K562 (cell line): ENCODE measurements around the gene NOD2. TPM values are rescaled to one million over a fixed set of nuclear protein-coding genes. Genes with fewer than 3 reads are reported as not detected.
A peak's percentile ranks its signal among the peaks of the same experiment; 100 is the strongest.

Experiments used
- ATAC-seq: fragments of 200-7000 bp; cut with Tn5 transposase; 3 replicates; pipeline ENCODE4 v1.9.1; 2020; ENCODE audit warnings: moderate library complexity
- BruUV-seq: library from RNA; stranded (reverse); fragments of 400-500 nt; replicated peaks from 2 replicates; lab custom pipeline; 2021; lab: Mats Ljungman, UMichigan
- CTCF ChIA-PET: fragments of 300-600 bp; formaldehyde crosslinking; extraction: SDS; loops from one replicate; lab custom pipeline; 2021; ENCODE audit warnings: low intra/inter-chr PET ratio; lab: Yijun Ruan, JAX
- POLR2A ChIA-PET: fragments of 300-600, 350-650 bp; sonication (Branson Sonifier 250); formaldehyde crosslinking; extraction: SDS; loops from one replicate; lab custom pipeline; 2021; ENCODE audit warnings: antibody characterized with exemption, inconsistent platforms; lab: Yijun Ruan, JAX
- DNase-seq, 4 experiments: peaks; one replicate each; pipeline versions ENCODE4 v3.0.0 to v3.0.0-alpha.2; 2011 to 2018; ENCODE audit warnings: low spot score in 3 of 4, mixed read lengths in 3 of 4; ENCODE audit errors: extremely low read depth in 1 of 4
- FAIRE-seq: peaks from 2 replicates; lab custom pipeline; 2011; peaks lifted over from hg19 to GRCh38; lab: Jason Lieb, UNC
- H2AFZ ChIP-seq: 2 replicates; pipeline ENCODE4 v1.6.0; 2011; ENCODE audit warnings: low read depth, low read length, control low read depth, inconsistent platforms
- H3K27ac ChIP-seq: fragments of 200-600 bp; 3 replicates; pipeline ENCODE4 v1.8.0; 2011; ENCODE audit warnings: low read depth, mild to moderate bottlenecking, control low read depth, inconsistent platforms, low read length, moderate library complexity, mixed read lengths; ENCODE audit errors: extremely low read depth
- H3K27me3 ChIP-seq, 2 experiments: fragments of 300-600 bp in 1 of 2; 2 replicates in 1 of 2; 3 replicates in 1 of 2; pipeline versions ENCODE4 v1.6.0 to v1.8.0; 2011; ENCODE audit warnings: inconsistent platforms in 2 of 2, low read length in 2 of 2, mild to moderate bottlenecking in 1 of 2, mixed read lengths in 1 of 2, moderate library complexity in 1 of 2; ENCODE audit not compliant: control insufficient read depth in 2 of 2, insufficient read depth in 2 of 2
- H3K36me3 ChIP-seq: fragments of 300-600 bp; 3 replicates; pipeline ENCODE4 v1.8.0; 2011; ENCODE audit warnings: mild to moderate bottlenecking, low read length, inconsistent platforms; ENCODE audit not compliant: control insufficient read depth, insufficient read depth
- H3K4me1 ChIP-seq, 2 experiments: fragments of 200-600 bp in 1 of 2; replicated peaks in 1 of 2; 2 replicates in 1 of 2; 3 replicates in 1 of 2; pipeline versions ENCODE4 v1.5.1 to v1.8.0; 2011; ENCODE audit warnings: inconsistent platforms in 2 of 2, low read length in 2 of 2, mild to moderate bottlenecking in 1 of 2, mixed read lengths in 1 of 2, moderate library complexity in 1 of 2; ENCODE audit not compliant: control insufficient read depth in 2 of 2, insufficient read depth in 2 of 2
- H3K4me2 ChIP-seq: 2 replicates; pipeline ENCODE4 v1.6.1; 2011; ENCODE audit warnings: low read length, control low read depth, inconsistent platforms, mixed read lengths; ENCODE audit not compliant: insufficient read depth
- H3K4me3 ChIP-seq: fragments of 200-600 bp; sonication (generic), shearing (Covaris generic); 2 replicates; pipeline ENCODE4 v1.5.1; 2016; ENCODE audit warnings: control low read depth, inconsistent platforms
- H3K79me2 ChIP-seq: fragments of 200-600 bp; 3 replicates; pipeline ENCODE4 v1.8.0; 2011; ENCODE audit warnings: low read length, inconsistent platforms; ENCODE audit not compliant: control insufficient read depth, insufficient read depth
- H3K9ac ChIP-seq, 2 experiments: 2 replicates each; pipeline versions ENCODE4 v1.6.0 to v1.6.1; 2011; ENCODE audit warnings: low read depth in 2 of 2, low read length in 2 of 2, control low read depth in 1 of 2, inconsistent platforms in 1 of 2, mild to moderate bottlenecking in 1 of 2, mixed read lengths in 1 of 2; ENCODE audit not compliant: insufficient read depth in 1 of 2
- H3K9me1 ChIP-seq: one replicate; pipeline ENCODE4 v1.6.0; 2011; ENCODE audit warnings: inconsistent platforms, mild to moderate bottlenecking, low read length, moderate library complexity; ENCODE audit not compliant: control insufficient read depth, insufficient read depth
- H3K9me3 ChIP-seq: replicated peaks from 2 replicates; pipeline ENCODE4 v1.5.1; 2011; ENCODE audit warnings: low read depth, low read length, inconsistent platforms; ENCODE audit not compliant: control insufficient read depth, insufficient read depth
- H4K20me1 ChIP-seq: replicated peaks from 2 replicates; pipeline ENCODE4 v1.6.1; 2011; ENCODE audit warnings: low read length, inconsistent platforms, mixed read lengths; ENCODE audit not compliant: control insufficient read depth, insufficient read depth
- KLF13 ChIP-seq: fragments of 450-650 bp; IDR thresholded peaks from 2 replicates; pipeline ENCODE4 v1.6.1; 2016; ENCODE audit warnings: missing genetic modification characterization, low read depth, mild to moderate bottlenecking, missing compliant biosample characterization, moderate library complexity, borderline replicate concordance
- NFIX ChIP-seq: fragments of 250-450 bp; sonication (Bioruptor Pico); IDR thresholded peaks from 2 replicates; pipeline ENCODE4 v1.4.0; 2020; ENCODE audit warnings: low read depth, mild to moderate bottlenecking, moderate library complexity
- SAP30 ChIP-seq: fragments of 200-600 bp; sonication (generic); IDR thresholded peaks from 2 replicates; pipeline ENCODE4 v1.6.1; 2012; ENCODE audit warnings: borderline replicate concordance, low read depth, mild to moderate bottlenecking, moderate library complexity, low read length, control low read depth, inconsistent platforms; ENCODE audit not compliant: insufficient read depth, poor library complexity, severe bottlenecking
- SIN3B ChIP-seq: fragments of 450-650 bp; IDR thresholded peaks from 2 replicates; pipeline ENCODE4 v1.6.1; 2017; ENCODE audit warnings: low read depth, mild to moderate bottlenecking, moderate library complexity
- ZBTB7A ChIP-seq: IDR thresholded peaks from 2 replicates; pipeline ENCODE4 v1.6.1; 2011; ENCODE audit warnings: low read depth, mild to moderate bottlenecking, low read length, moderate library complexity, borderline replicate concordance; ENCODE audit not compliant: control insufficient read depth
- WGBS: fragments of 100-300 bp; shearing (Covaris generic); methylation state at CpG from one replicate; pipeline ENCODE4 v1.1.6; 2016; ENCODE audit warnings: low coverage, mixed read lengths; ENCODE audit not compliant: insufficient coverage; ENCODE audit errors: missing lambda C conversion rate; 5-methylcytosine and 5-hydroxymethylcytosine counted together
- in situ Hi-C: fragments of 300-500 bp; cut with MboI; formaldehyde crosslinking; loops from 4 replicates; pipeline ENCODE4 v1.15.0; 2018; ENCODE audit warnings: inconsistent platforms, mixed read lengths
- intact Hi-C: fragments of 100-400 bp; cut with micrococcal nuclease; formaldehyde crosslinking; loops from 2 replicates; pipeline ENCODE4 v1.14.2; 2022
- polyA plus RNA-seq, 8 experiments: library from polyadenylated mRNA; depleted of rRNA in 4 of 8; stranded (reverse) in 5 of 8; unstranded in 3 of 8; fragments of >200 nt; fragmentation: Nextera tagmentation in 2 of 8; fragmentation: Illumina TruSeq in 1 of 8; extraction: Ambion mirVana in 2 of 8; extraction: Trizol in 1 of 8; gene quantifications; 2 replicates each; pipeline versions ENCODE4 v1.2.1 to v1.2.3, GENCODE V29; 2011 to 2014; ENCODE audit warnings: inconsistent platforms in 1 of 8, missing spikeins in 1 of 8
- total RNA-seq, 7 experiments: library from RNA; depleted of rRNA in 6 of 7; stranded (reverse); fragments of >200 nt in 6 of 7; fragmentation: Illumina TruSeq in 2 of 7; extraction: Trizol in 2 of 7; gene quantifications; 2 replicates each; pipeline versions ENCODE4 v1.2.1 to v1.2.3, GENCODE V29; 2011 to 2021; ENCODE audit warnings: low replicate concordance in 1 of 7
- TF ChIP-seq, protein P1 (sequence below), 2 experiments: fragments of 450-650 bp; IDR thresholded peaks; 2 replicates each; pipeline ENCODE4 v1.6.1; 2016
- TF ChIP-seq, protein P2 (sequence below): fragments of 200-800 bp; sonication (Bioruptor generic); IDR thresholded peaks from 2 replicates; pipeline ENCODE4 v1.6.1; 2017; ENCODE audit warnings: missing genetic modification characterization, missing compliant biosample characterization
- TF ChIP-seq, protein P3 (sequence below): sonication (generic); formaldehyde crosslinking; IDR thresholded peaks from 2 replicates; pipeline ENCODE4 v1.9.0; 2022; ENCODE audit warnings: mild to moderate bottlenecking, missing genetic modification reagents
- TF ChIP-seq, protein P4 (sequence below): fragments of 200-800 bp; sonication (Bioruptor generic); IDR thresholded peaks from 2 replicates; pipeline ENCODE4 v1.6.1; 2016; ENCODE audit warnings: missing genetic modification characterization, missing compliant biosample characterization

NOD2 gene
- total and polyA plus RNA-seq, 9 of the 15 experiments (the other 6 are each of a cell fraction or from before 2014, with no cell fraction given), result 0.04 TPM; not detected in 8

DNA sequence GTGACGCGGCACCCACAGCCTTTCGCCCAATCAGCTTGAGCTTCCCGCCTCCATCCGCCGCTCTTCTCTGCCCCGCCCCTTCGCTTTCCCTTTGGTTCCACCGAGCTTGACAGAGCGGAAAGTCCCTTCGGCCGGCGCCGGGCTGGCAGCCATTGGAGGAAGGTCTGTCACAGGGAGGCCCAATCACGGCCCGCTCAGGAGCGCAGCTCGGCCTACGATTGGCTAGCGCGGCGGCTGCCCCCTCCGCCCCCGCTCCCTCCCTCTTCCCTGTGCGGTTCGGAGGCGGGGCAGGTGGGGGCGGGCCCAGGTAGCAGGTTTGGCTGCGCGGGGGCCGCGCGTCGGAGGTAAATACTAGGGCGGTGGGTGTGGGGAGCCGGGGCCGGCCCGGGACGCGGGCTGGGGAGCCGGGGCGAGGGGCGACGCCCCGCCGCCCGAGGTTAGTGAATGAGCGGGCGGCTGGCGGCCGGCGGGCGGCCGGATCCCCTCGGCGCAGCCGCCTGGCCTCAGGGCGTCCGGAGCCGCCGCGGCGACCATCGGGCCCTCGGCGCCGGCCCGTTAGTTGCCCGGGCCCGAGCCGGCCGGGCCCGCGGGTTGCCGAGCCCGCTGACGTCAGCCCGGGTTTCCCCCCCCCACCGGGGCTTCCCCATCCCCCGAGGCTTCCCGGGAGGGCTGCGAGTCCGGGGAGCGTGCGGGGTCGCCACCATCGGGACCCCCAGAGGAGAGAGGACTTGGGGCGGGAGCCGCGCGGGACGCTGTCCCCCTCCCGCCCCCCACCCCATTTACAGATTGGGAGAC is 48.6 kb downstream of the NOD2 start, which contains the start of gene CYLD:
TSS of gene CYLD (plus strand) at position 306 of the 795 bp plus-strand sequence. CDS start 7,613 bp downstream, outside the sequence.
- intact Hi-C loops (no loop called here), in situ Hi-C loops (no loop called here)
- ChIA-PET CTCF (no interaction called here), POLR2A (interaction anchor here (0.6 kb wide), 1 partner anchor 44 kb away, joined by 4 read pairs; no protein-coding TSS in a partner anchor)
- ATAC-seq (peak; percentile 100), FAIRE-seq (peak; percentile 95), DNase-seq (peak; percentile 99)
- H3K79me2 ChIP-seq, result no peaks in the 10 kb centered on the region
- H3K27ac ChIP-seq, result no peak within 1 kb of the TSS
- H3K9ac ChIP-seq, result peak within 1 kb of the TSS; percentile 50 to 89; a peak in 3 of 4 replicates
- peak within 1 kb of the TSS; percentile 98 for H2AFZ ChIP-seq
- H3K9me3 ChIP-seq, result no peaks in the 10 kb centered on the region
- peak within 1 kb of the TSS; percentile 89 for H3K4me2 ChIP-seq
- H3K4me3 ChIP-seq, result peak within 1 kb of the TSS; percentile 74
- no peaks in the 10 kb centered on the region for H3K36me3 ChIP-seq
- peaks cover 3 to 12% of the 10 kb centered on the region in 2 experiments; a peak in 3 of 5 replicates for H3K27me3 ChIP-seq
- peaks cover 5 to 11% of the 10 kb centered on the region in 2 experiments; a peak in 3 of 5 replicates for H3K4me1 ChIP-seq
- H3K9me1 ChIP-seq, result no peaks in the 10 kb centered on the region
- 0% methylated on average over 22 of the region's 93 CpGs for WGBS
- no TSS peak for BruUV-seq
- no peaks in the 10 kb centered on the region; the same call in 1 of the 2 replicates for H4K20me1 ChIP-seq
- TF ChIP-seq, protein P1, sequence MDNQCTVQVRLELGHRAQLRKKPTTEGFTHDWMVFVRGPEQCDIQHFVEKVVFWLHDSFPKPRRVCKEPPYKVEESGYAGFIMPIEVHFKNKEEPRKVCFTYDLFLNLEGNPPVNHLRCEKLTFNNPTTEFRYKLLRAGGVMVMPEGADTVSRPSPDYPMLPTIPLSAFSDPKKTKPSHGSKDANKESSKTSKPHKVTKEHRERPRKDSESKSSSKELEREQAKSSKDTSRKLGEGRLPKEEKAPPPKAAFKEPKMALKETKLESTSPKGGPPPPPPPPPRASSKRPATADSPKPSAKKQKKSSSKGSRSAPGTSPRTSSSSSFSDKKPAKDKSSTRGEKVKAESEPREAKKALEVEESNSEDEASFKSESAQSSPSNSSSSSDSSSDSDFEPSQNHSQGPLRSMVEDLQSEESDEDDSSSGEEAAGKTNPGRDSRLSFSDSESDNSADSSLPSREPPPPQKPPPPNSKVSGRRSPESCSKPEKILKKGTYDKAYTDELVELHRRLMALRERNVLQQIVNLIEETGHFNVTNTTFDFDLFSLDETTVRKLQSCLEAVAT (IDR thresholded peaks at IDR 0.05), result peak in 1 of 2 experiments; percentile 87; a peak in 2 of 4 replicates
- TF ChIP-seq KLF13 (tag), result peak; percentile 88
- TF ChIP-seq SAP30, result peak; percentile 74
- TF ChIP-seq NFIX (CRISPR knock-in tag), result no peak
- TF ChIP-seq, protein P2, sequence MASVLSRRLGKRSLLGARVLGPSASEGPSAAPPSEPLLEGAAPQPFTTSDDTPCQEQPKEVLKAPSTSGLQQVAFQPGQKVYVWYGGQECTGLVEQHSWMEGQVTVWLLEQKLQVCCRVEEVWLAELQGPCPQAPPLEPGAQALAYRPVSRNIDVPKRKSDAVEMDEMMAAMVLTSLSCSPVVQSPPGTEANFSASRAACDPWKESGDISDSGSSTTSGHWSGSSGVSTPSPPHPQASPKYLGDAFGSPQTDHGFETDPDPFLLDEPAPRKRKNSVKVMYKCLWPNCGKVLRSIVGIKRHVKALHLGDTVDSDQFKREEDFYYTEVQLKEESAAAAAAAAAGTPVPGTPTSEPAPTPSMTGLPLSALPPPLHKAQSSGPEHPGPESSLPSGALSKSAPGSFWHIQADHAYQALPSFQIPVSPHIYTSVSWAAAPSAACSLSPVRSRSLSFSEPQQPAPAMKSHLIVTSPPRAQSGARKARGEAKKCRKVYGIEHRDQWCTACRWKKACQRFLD (CRISPR knock-in tag), result 0 out of 2 replicates have a peak, but pooled peaks have one; percentile 71
- TF ChIP-seq SIN3B, result 0 out of 2 replicates have a peak, but pooled peaks have one; percentile 40
- TF ChIP-seq, protein P3, sequence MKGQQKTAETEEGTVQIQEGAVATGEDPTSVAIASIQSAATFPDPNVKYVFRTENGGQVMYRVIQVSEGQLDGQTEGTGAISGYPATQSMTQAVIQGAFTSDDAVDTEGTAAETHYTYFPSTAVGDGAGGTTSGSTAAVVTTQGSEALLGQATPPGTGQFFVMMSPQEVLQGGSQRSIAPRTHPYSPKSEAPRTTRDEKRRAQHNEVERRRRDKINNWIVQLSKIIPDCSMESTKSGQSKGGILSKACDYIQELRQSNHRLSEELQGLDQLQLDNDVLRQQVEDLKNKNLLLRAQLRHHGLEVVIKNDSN (CRISPR knock-in tag), result 0 out of 2 replicates have a peak, but pooled peaks have one; percentile 16
- TF ChIP-seq ZBTB7A, result peak; percentile 25; the same call in 1 of the 2 replicates
- TF ChIP-seq, protein P4, sequence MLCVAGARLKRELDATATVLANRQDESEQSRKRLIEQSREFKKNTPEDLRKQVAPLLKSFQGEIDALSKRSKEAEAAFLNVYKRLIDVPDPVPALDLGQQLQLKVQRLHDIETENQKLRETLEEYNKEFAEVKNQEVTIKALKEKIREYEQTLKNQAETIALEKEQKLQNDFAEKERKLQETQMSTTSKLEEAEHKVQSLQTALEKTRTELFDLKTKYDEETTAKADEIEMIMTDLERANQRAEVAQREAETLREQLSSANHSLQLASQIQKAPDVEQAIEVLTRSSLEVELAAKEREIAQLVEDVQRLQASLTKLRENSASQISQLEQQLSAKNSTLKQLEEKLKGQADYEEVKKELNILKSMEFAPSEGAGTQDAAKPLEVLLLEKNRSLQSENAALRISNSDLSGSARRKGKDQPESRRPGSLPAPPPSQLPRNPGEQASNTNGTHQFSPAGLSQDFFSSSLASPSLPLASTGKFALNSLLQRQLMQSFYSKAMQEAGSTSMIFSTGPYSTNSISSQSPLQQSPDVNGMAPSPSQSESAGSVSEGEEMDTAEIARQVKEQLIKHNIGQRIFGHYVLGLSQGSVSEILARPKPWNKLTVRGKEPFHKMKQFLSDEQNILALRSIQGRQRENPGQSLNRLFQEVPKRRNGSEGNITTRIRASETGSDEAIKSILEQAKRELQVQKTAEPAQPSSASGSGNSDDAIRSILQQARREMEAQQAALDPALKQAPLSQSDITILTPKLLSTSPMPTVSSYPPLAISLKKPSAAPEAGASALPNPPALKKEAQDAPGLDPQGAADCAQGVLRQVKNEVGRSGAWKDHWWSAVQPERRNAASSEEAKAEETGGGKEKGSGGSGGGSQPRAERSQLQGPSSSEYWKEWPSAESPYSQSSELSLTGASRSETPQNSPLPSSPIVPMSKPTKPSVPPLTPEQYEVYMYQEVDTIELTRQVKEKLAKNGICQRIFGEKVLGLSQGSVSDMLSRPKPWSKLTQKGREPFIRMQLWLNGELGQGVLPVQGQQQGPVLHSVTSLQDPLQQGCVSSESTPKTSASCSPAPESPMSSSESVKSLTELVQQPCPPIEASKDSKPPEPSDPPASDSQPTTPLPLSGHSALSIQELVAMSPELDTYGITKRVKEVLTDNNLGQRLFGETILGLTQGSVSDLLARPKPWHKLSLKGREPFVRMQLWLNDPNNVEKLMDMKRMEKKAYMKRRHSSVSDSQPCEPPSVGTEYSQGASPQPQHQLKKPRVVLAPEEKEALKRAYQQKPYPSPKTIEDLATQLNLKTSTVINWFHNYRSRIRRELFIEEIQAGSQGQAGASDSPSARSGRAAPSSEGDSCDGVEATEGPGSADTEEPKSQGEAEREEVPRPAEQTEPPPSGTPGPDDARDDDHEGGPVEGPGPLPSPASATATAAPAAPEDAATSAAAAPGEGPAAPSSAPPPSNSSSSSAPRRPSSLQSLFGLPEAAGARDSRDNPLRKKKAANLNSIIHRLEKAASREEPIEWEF (CRISPR knock-in tag), result no peak
